ENCODE measurements around the gene POLR3H. TPM values are rescaled to one million over a fixed set of nuclear protein-coding genes. Genes with fewer than 3 reads are reported as not detected.

The POLR3H gene
- polyA plus RNA-seq, 1 donor (not counting 4 experiments of a cell fraction or from before 2014, with no cell fraction given), result 44.7 TPM

DNA sequence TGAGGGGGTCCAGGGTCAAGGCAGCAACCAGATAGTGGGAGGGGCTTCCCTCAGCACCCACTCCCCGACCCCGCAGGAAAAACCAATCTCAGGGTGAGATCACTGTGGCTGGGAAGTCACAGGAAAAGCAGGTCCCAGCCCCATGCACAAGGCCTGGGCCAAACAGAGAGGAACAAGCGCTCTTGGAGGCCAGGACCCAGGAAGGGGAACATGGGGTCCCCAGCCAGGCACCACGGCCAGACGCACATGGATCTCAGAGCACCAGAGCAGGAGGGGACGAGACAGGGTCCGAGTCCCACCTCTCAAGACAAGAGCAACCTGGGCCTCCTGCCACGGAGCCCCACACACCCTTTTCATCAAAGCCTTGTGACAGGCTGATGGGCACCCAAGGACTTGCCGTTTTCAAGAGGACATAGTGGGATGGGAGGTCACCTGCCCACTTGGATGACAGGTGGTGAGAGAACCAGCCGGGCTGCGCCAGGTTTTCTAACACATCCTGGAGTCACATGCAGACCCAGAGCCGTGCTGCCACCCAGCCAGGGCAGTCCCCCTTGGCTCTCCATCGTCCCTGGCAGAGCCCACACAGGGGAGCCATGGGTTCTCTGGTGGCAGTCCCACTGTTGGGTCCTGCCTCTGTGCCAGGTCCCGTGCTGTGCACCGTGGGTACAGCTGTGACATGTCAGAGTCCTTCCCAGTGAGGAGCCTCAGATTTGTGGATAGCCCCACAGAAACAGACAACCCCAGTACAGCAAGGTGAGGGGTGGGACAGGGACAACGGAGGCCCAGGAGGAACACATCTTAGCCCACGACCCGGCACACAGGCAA lies 13.2 kb downstream of the POLR3H start:
- H3K79me2 ChIP-seq (ENCODE audit: control insufficient read depth, insufficient read depth, low read length), result peaks cover 24% of the 10 kb centered on the region
- H3K9ac ChIP-seq (ENCODE audit: control insufficient read depth, extremely low read depth, insufficient read depth, low read length), result no peak overlapping the region
- no peak for DNase-seq (ENCODE audit: low read depth, low spot score)
- H3K4me1 ChIP-seq (ENCODE audit: control insufficient read depth, extremely low read depth, insufficient read depth, low read length), result no peaks in the 10 kb centered on the region
- peaks cover 3% of the 10 kb centered on the region for H3K9me1 ChIP-seq (ENCODE audit: control insufficient read depth, extremely low read depth, insufficient read depth, low read length)
- H3K4me2 ChIP-seq (ENCODE audit: control insufficient read depth, extremely low read depth, insufficient read depth, low read depth, low read length), result no peak overlapping the region
- dilution Hi-C loops (cut with MboI; ENCODE audit: extremely low pct_ligation_motif_present, low sequenced_read_pairs), result no loop called here
- H3K27me3 ChIP-seq (ENCODE audit: control insufficient read depth, extremely low read depth, insufficient read depth, low read length), result no peaks in the 10 kb centered on the region
- H2AFZ ChIP-seq (ENCODE audit: control insufficient read depth, low read length), result no peak overlapping the region
- peaks cover 54 to 57% of the 10 kb centered on the region in 2 experiments for H3K36me3 ChIP-seq (ENCODE audit: control insufficient read depth in 2 of 2, extremely low read depth in 1 of 2, insufficient read depth in 2 of 2, low read length in 2 of 2)
- H3K4me3 ChIP-seq (ENCODE audit: control insufficient read depth in 2 of 3, extremely low read depth in 1 of 3, insufficient read depth in 2 of 3, low read depth in 1 of 3, low read length in 3 of 3), result no peak overlapping the region
- no peak overlapping the region for H3K27ac ChIP-seq (ENCODE audit: control insufficient read depth, insufficient read depth, low read length)
- H3K9me3 ChIP-seq (ENCODE audit: control insufficient read depth, low read depth, low read length), result no peaks in the 10 kb centered on the region
- FAIRE-seq, result no peak
- peaks cover 2% of the 10 kb centered on the region for H4K20me1 ChIP-seq (ENCODE audit: control insufficient read depth, extremely low read depth, insufficient read depth, low read length)
- TF ChIP-seq EZH2 (IDR thresholded peaks at IDR 0.05; ENCODE audit: low read length), result no peak
- TF ChIP-seq, protein P1, sequence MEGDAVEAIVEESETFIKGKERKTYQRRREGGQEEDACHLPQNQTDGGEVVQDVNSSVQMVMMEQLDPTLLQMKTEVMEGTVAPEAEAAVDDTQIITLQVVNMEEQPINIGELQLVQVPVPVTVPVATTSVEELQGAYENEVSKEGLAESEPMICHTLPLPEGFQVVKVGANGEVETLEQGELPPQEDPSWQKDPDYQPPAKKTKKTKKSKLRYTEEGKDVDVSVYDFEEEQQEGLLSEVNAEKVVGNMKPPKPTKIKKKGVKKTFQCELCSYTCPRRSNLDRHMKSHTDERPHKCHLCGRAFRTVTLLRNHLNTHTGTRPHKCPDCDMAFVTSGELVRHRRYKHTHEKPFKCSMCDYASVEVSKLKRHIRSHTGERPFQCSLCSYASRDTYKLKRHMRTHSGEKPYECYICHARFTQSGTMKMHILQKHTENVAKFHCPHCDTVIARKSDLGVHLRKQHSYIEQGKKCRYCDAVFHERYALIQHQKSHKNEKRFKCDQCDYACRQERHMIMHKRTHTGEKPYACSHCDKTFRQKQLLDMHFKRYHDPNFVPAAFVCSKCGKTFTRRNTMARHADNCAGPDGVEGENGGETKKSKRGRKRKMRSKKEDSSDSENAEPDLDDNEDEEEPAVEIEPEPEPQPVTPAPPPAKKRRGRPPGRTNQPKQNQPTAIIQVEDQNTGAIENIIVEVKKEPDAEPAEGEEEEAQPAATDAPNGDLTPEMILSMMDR (optimal IDR thresholded peaks at IDR 0.05 in 1 of 3, IDR thresholded peaks at IDR 0.05 in 1 of 3, conservative IDR thresholded peaks at IDR 0.05 in 1 of 3; ENCODE audit: extremely low read depth in 1 of 3, insufficient read depth in 2 of 3, low read length in 3 of 3), result no peak

DNA sequence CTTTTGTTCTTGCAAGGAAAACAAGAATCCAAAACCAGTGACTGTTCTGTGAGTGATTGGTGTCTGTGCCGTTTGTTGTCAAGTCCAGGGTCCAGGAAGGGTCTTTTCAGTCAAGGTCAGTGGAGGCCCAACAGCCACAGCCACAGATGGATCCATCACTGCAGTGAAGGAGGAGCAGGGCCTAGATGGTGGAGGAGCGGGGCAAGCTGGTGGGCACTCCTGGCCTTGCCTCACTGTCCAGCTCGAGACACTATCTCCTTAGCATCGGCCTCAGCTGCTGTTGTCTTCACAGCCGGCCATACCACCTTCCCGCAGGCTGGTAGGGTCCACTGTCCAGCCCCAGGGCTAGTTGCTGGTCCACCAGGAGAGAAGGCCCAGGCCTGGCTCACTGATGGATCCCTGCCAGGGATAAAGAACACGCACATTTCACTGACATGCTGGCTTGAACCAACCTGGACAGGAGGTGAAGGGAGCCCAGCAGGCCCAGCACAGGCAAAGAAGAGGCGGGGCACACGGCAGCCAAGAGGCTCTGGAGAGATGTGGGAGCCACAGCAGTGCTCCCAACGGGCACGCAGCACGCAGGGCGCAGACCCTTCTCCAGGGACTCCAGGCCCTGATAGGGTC lies 15.2 kb downstream of the POLR3H start:
- no peak overlapping the region for H3K4me2 ChIP-seq (ENCODE audit: control insufficient read depth, extremely low read depth, insufficient read depth, low read depth, low read length)
- H3K9me1 ChIP-seq (ENCODE audit: control insufficient read depth, extremely low read depth, insufficient read depth, low read length), result peaks cover 3% of the 10 kb centered on the region
- dilution Hi-C loops (cut with MboI; ENCODE audit: extremely low pct_ligation_motif_present, low sequenced_read_pairs), result no loop called here
- no peak for DNase-seq (ENCODE audit: low read depth, low spot score)
- peaks cover 24% of the 10 kb centered on the region for H3K79me2 ChIP-seq (ENCODE audit: control insufficient read depth, insufficient read depth, low read length)
- no peaks in the 10 kb centered on the region for H3K4me1 ChIP-seq (ENCODE audit: control insufficient read depth, extremely low read depth, insufficient read depth, low read length)
- no peaks in the 10 kb centered on the region for H3K9me3 ChIP-seq (ENCODE audit: control insufficient read depth, low read depth, low read length)
- H3K9ac ChIP-seq (ENCODE audit: control insufficient read depth, extremely low read depth, insufficient read depth, low read length), result no peak overlapping the region
- no peak overlapping the region for H3K4me3 ChIP-seq (ENCODE audit: control insufficient read depth in 2 of 3, extremely low read depth in 1 of 3, insufficient read depth in 2 of 3, low read depth in 1 of 3, low read length in 3 of 3)
- peaks cover 62 to 66% of the 10 kb centered on the region in 2 experiments for H3K36me3 ChIP-seq (ENCODE audit: control insufficient read depth in 2 of 2, extremely low read depth in 1 of 2, insufficient read depth in 2 of 2, low read length in 2 of 2)
- no peak for FAIRE-seq
- H3K27me3 ChIP-seq (ENCODE audit: control insufficient read depth, extremely low read depth, insufficient read depth, low read length), result no peaks in the 10 kb centered on the region
- TF ChIP-seq, protein P1 (optimal IDR thresholded peaks at IDR 0.05 in 1 of 3, IDR thresholded peaks at IDR 0.05 in 1 of 3, conservative IDR thresholded peaks at IDR 0.05 in 1 of 3; ENCODE audit: extremely low read depth in 1 of 3, insufficient read depth in 2 of 3, low read length in 3 of 3), result no peak
- no peak for TF ChIP-seq EZH2 (IDR thresholded peaks at IDR 0.05; ENCODE audit: low read length)
- no peak overlapping the region for H2AFZ ChIP-seq (ENCODE audit: control insufficient read depth, low read length)
- peaks cover 2% of the 10 kb centered on the region for H4K20me1 ChIP-seq (ENCODE audit: control insufficient read depth, extremely low read depth, insufficient read depth, low read length)
- no peak overlapping the region for H3K27ac ChIP-seq (ENCODE audit: control insufficient read depth, insufficient read depth, low read length)
